Measurements from ENCODE around the gene NEGR1.

Gene NEGR1

DNA sequence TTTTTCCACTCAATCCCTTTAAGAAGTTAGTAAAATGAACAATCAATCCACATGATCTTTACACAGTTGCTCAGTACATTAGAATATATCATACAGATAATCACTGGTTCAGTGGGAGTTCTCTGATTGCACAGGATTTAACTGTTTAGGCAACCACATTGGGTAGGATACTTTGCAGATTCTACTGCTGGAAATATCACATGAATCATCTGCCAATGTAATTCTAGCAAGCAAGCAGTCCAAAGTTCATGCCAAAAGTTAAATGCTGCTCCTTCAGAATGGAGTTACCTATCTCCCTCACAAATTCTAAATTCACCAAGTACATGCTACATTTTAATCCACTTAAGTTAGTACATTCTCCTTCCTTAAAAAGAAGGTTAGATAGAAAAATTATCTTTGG is 52.4 kb downstream of the NEGR1 start:
- no peak for DNase-seq

DNA sequence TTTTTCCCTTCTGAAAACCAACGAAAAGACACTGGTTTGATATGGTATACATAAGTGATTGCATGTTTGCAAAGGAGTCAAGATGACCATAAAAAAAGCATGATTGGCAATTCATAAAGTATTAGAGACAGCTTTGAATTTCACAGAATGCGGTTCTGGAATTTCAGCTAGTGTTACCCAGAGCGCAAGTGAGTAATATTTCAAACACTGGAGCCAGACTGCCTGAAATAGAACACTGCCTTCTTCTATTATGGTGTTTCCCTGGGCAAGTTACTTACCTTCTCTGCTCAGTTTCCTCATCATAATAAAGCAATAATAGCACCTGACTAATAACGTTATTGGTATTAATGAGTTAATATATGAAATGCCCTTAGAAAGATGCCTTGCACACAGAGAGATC is 54.7 kb downstream of the NEGR1 start:
- no peak for DNase-seq

DNA sequence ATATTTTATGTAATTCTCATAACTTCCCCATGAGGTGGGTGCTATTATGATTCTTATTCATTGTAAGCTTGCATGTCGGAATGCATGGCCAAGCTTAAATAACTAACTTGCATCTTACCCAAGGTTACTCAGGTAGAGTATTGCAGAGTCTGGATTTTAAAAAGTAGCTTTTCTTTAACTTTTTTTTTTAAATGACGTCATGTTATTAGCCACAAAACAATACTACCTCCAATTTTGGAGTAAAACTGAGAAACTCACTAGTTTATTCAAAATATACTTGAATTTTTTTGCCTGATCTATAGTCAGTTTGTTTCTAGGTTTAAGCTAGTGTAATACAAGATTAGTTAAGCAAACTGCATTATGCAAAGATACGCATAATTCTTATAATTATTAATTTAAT is 57.8 kb downstream of the NEGR1 start:
- no peak for DNase-seq

DNA sequence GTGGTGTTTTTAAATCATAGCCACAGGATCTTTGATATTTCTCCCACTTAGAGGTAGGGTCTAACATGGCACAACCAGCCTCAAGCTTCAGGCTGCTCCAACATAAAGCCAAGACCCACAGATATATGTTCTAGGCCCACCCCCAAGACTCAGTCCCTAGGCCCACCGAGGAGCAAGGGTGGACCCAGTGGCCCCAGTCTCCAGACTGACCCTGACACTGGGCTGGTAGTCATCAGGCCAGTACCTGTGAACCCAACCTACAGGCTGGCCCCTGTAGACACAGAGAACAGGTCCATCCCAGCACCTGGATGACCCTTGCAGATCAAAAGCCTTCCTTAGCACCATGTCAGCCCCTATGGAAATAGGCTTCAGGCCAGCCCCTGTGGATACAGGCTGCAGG is 60.5 kb downstream of the NEGR1 start:
- no peak for DNase-seq

DNA sequence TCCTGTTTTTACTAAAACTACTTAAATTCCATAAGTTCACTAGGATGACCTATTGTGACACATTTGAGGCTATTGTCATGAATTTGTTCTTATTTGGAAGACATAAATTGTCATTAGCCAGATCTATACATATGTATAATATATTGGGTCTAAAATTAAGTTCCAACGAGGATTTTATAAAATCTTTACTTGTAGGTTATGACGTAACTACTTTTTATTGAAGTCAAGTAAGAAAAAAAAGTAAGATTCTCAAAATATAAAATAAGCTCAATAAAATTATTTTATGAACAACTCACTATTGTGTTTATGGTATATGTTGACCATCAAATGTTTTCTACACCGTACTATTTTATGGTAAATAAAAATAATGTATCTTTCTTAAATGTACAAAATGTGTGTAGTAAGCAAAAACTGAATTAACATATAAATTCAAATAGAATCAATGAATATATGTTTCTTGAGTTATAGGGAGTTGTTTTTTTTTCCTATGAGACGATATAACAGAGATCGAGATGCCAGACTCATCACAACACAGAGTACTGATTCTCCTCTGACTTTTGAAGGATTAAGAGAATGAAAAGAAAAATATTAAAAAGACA is 64.1 kb downstream of the NEGR1 start:
- no peak for DNase-seq

DNA sequence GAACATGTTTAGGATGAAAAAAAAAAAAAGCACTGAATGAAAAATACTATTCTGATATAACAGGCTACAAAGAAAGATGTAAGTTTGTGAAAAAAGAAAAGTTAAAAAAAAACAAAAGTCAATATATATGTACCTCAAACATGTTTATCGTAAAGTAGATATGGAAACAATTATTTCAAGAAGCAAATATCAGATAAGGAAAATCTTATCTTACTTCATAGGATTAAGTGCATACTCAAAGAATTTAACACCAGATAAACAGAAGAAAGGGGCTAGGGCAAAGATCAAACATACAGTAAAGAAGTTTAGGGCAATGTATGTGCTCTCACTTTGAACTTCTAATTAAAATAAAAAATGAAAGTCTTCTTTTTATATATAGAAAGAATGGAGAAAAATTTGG is 75.3 kb downstream of the NEGR1 start:
- DNase-seq = no peak

DNA sequence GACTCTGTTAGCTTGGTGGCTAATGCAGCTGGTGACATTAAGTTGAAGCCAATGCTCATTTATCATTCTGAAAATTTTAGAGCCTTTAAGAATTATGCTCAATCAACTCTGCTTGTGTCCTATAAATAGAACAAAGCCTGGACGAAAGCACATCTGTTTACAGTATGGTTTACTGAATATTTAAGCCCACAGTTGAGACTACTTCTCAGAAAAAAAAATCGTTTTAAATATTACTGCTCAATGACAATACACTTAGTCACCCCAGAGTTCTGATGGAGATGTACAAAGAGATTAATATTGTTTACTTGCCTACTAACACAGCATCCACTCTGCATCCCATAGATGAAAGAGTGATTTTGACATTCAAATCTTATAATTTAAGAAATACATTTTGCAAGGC is 79.6 kb downstream of the NEGR1 start:
- DNase-seq = no peak

DNA sequence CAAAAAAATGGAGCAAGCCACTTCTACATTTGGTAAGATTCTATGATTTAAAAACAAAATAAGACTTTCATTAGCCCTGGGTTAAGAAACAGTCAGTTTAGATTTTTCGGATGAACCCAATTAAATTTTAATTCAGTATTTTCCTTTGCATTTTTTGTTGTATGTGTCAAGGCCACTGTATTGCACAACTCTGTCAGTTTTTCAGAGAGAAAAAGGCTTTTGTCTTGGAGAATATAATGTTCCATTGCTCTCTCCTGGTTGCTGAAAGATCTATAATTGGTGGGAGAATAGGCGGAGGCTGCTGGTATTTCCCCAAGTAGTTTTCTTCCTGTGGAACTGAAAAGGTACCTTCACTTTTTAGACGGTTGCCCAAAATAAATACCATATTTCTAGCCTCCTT is 84.6 kb downstream of the NEGR1 start:
- DNase-seq = no peak

DNA sequence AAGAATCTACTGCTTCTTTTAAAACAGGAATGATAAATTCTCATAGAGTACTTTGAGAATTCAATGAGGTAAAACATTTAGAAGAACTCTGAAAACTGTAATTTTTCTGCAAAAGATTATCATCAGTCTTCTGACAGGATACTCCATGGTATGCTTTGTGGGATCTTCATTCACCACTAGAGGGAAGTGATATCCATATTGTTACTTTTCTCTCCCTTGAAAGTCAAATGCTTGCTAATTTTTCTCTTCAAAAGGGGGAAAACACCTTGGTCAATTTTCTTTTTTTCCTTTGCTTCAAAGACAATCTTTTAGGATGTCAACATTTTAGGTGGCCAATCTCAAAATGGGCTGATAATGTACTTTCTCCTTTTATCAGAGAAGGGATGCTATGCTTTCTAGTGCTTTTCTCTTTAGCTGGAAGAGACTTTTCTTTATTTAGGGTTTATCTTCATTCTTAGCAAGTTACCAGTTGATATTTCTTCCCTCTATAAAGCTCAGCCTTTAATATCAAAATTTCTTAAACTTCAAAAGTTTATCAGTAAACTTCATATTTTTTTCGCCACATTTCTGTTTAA is 95.5 kb downstream of the NEGR1 start:
- DNase-seq = no peak

DNA sequence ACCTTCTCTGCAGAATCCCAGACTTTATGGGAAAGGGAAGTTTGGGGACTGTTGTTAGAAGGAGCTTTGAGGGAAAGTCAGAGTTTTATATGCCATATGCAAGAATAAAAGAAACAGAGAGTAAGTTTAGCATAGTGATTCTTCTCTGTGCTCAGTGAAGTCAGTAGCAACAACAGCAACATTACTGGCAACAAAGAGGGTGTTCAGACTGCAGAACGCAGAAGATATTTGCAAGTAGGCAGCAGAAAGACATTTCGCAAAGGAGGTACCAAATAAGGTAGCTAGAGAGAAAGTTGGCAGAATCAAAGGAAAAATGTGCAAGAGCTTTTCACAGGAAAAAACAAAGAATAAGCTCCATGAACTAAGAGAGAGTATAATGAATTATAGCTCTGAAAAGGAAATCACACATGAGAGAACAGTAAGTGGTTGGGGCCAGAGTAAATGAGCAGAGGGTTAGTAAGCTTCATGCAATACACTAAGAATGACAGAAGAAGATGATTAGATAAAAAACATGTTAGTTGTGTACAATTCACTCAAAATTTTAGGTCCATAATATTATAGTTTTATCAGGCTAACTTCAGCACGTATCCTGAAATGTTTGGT is 98.1 kb downstream of the NEGR1 start:
- no peak for DNase-seq

DNA sequence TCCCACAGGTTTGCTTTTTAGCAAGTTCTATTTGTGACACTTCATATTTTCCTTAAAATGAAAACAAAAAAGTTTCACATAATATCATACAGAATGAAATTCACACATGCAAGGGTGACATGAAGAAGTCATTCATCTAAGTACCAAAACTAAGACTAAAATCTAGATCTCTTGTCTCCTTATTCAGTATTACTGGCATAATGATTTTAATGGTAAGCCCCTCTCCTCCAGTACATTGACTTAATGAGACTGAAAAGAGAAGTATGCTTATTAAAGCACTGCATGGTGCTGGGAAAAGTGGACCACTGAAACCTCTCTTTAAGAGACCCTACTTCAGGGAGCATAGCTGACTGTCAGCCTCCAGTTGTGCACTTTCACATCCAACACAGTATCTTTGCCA is 99.5 kb downstream of the NEGR1 start:
- DNase-seq = no peak

DNA sequence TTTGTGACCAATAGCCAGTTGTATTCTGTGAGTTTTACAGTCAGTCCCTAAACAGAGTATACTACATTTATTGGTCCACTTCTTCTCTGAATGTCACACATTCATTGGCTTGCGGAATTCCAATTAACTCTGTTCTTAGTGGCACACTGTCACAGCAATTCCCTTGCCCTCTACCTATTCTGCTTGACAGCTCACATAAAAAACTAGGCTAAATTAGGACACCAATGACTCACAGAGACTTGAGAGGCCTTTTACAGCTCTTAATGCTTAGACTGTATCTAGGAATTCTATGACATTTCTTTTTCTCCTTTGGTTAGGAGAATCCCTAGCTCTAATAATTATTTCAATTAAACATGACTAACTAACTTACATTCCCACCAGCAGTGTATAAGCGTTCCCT is 104.1 kb downstream of the NEGR1 start:
- no peak for DNase-seq

DNA sequence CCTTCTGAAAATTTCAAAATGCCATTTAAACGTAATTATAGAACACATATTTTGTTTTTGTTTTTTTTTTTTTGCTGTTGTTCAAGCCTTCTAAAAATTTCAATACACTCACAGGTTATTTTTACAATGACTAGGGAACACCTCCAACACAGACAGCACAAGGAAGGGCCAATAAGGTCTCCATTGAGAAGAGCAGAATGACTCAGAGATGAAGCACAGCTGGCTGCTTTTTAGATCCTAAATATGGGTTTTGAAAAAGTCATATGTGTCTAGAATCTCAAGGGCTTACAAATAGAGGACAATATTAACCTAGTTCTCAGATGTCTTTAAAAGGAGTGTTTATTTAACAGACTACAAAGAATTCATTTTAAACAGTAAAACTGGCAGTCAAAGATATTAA is 104.6 kb downstream of the NEGR1 start:
- DNase-seq = no peak

DNA sequence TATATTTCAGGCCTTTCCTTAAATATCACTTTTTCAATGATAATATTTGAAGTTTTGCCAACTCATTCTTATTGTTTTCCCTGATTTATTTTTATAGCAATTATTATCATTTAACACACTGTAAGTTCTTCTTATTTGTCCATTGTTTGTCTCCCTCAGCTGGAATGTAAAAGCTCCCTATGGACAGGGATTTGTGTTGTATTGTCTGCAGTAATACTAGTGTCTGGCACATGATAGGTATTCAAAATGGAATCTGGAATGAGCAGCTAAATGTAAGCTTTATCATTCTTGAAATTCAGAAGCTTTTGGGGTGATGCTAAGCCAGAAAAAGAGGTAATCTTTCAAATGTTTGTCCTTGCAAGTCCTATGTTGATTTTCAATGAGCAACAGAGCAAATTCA is 112.1 kb downstream of the NEGR1 start:
- DNase-seq = no peak

DNA sequence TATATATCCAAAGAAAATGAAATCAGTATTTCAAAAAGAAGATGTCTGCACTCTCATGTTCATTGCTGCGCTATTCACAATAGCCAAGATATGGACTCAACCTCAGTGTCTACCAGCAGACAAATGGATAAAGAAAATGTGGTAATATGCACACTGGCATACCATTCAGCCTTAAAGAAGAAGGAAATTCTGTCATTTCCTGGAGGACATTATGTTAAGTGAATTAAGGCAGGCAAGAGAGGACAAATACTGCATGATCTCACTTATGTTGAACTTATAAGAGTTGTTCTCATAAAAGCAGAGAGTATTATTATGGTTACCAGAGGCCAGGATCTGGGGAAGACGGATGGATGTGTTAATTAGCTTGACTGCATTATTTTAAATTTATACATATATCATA is 115.9 kb downstream of the NEGR1 start:
- DNase-seq = no peak

DNA sequence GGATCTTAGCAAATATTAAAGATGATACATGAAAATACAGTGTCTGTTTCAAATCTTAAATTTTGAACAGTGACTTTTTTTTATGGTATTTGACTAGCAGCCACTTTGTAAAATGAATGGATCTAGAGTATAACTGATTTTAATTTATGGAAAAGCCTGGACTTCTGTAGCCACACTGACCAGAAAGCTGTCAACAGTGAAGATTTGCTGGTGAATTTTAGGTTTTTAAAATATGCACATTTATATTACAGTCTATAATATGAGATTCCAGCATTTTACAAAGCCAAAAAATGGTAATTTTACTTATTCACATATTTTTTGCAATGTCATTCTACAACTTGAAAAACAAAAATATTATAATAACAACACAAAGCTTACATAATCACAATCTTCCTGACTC is 131.8 kb downstream of the NEGR1 start:
- no peak for DNase-seq

DNA sequence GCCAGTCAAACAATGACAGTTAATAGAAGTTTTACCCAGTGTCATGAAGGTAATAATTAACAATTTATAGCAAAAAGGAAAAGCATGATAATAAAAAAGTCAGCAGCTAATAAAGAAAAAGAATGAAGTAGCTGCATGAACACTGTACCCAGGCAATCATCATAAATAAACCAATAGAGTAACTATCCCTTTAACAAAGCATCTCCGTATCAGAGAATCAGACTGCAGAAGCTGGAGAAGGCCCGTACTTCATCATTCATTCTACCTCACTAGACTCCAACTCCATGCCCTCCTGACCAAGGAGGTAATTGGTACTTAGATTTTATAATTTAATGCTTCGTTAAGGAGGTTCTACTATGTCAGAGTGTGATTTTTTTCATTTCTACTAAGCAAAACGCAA is 140.5 kb downstream of the NEGR1 start:
- no peak for DNase-seq

DNA sequence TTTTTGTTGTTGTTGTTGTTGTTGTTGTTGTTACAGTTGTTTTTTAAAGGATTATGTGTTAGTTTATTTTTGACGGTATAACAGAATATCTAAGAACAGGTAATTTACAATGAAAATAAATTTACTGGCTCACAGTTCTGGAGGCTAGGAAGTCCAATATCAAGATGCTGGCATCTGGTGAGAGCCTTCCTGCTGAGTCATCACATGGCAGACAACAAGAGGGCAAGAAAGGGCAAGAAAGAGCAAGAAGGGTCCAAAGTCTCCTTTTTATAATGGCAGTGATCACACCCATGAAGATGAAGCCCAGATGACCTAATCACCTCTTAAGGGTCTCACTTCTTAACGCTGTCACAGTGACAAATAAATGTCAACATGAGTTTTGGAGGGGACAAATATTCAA is 142.1 kb downstream of the NEGR1 start:
- no peak for DNase-seq

DNA sequence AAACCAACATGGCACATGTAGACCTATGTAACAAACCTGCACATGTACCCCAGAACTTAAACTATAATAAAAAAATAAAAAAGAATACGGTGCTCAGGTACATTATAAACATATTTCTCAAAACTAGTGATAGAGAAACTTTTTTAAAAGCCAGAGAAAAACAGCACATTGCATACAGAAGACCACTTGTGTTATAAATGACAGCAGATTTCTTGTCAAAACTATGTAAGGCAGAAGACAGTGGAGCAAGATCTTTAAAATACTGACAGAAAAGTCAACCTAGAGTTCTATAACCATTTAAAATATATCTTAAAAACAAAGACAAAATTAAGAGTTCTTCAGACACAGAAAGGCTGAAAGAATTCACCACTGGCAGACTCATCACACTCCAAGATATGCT is 144.7 kb downstream of the NEGR1 start:
- DNase-seq = no peak

DNA sequence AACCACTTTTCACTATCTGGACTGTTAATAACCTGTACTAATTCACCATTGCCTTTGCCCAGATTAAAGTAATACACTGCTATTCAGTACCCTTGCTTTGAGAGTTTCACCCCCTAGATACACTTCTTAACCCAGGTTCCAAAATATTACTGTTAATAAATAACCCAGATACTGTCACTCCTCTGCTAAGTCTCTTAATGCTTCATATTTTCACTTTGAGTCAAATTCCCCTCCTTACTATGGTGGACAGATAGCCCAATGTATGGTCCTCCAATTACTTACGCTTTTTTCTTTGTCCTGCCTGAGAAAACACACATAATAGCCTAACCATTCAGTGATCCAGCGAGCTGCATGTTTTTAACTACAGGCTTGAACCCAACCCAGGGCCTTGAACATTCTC is 152.5 kb downstream of the NEGR1 start:
- DNase-seq = no peak

DNA sequence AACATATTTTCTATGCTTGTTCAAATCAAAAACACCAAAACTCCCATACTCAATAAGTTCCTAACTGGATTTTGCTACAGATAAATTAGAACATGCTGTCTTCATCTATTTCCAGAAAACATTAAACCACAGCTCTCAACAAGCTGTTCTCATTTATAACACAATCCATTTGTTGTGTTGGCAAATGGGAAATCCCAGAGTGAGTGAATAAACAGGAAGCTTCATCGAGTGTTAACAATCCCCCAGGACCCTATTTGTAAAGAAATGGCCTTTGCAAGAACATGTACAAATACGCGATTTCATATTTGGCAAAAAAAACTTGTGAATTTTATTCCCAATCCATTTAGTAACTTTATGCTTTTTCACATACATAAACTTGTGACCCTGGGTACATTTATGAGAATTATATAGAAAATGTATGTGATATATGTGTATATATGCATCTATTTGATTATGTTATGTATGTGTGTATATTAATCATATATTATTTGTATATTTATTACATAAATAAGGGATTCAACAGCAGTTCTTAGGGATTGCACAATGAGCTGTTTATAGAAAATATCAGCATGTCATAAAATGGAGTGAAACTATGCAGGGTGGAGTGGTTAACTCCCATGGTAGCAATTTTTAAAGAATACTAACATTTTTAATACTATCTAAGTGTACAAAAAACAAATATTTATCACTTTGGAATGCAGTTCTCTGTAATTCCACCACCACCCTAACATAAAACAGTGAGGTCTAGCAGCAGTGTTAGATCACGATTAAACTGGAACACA is 160.0 kb downstream of the NEGR1 start:
- DNase-seq = no peak

DNA sequence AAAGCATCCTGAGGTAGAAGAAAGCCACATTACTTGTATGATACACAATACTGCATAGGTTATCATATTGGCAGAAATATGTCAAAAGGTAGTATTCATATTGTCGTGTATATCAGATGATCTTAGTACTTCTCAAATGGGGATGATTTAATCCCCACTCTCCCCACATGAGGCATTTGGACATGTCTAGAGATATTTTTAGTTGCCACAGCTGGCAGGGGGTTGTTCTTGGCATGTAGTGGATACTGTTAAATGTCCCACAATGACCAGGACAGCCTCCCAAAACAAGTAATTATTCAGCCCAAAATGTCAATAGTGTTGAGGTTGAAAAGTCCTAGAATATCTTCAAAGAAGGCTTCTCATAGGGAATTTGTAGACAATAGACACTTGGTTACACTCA is 162.8 kb downstream of the NEGR1 start:
- DNase-seq = no peak

DNA sequence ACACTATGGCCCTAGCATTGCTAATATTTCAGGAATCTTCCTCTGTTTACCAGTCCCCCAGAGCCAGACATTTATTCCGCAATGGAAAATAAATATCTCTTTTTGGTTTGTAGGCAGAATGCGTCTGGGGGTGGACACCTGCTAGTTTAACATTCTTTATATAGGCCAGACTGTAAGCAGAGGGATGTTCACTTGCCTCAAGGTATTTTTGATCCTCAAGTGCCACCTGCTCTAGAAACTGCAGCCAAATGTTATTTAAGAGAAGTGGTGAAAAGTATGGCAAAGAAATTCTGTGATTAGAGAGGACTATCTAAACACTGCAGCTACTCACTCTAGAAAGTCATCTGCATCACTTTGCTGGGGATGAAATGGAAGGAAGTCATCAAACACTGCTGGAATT is 164.7 kb downstream of the NEGR1 start:
- no peak for DNase-seq

DNA sequence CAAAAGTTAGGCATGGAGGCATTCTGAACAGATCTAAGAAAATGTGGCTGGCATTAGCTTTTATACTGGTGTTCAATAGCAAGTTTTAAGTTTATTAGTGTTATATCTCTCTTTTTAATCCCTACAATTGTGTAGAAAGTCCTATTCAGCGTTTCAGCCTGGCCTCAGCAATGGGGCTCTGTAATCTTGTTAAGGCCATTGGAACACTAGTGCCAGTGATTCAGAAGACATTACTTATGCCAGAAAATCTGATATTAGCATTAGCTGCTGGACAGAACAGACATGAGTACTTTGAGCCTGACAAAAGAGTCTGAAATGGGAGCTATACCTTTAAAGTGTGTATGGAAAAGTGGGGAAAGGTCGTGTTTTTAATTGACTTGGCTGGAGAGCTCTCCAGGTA is 167.0 kb downstream of the NEGR1 start:
- no peak for DNase-seq
